RKO (cell line): ENCODE results near the gene NT5C3A.
"Not testable (repeated sequence)": the region's sequence is repeated elsewhere in the genome, so short reads cannot be mapped to it uniquely, and the experiment has no call there.

Source experiments
- DNase-seq: peaks from one replicate; pipeline ENCODE4 v3.0.0-alpha.2; 2016; ENCODE audit warnings: low spot score

The NT5C3A gene

GRCh38 chr7:33062023-33062781 is at the start of gene NT5C3A:
NT5C3A (minus strand) TSS chr7:33062776; CDS start chr7:33062705, 71 bp downstream.
- DNase-seq: peak; percentile 46

- DNase-seq: no peak
Measured at GRCh38 chr7:33111614-33112013, 49.0 kb upstream of the NT5C3A start.

GRCh38 chr7:33109758-33110238 is 47.2 kb upstream of the NT5C3A start:
- DNase-seq: peak; percentile 87

- peak; percentile 78 for DNase-seq
Measured at GRCh38 chr7:33109005-33109757, 46.6 kb upstream of the NT5C3A start, which contains the start of gene RP9. RP9 (minus strand) TSS chr7:33109404; CDS start chr7:33109372, 32 bp downstream.

- DNase-seq: peak; percentile 59
Measured at GRCh38 chr7:33108554-33109004, 46.0 kb upstream of the NT5C3A start.

GRCh38 chr7:33107136-33108066 is 44.8 kb upstream of the NT5C3A start:
- DNase-seq: peak; percentile 80

GRCh38 chr7:33101906-33102305 is 39.3 kb upstream of the NT5C3A start:
- no peak for DNase-seq

- no peak for DNase-seq
Measured at GRCh38 chr7:33100770-33101169, 38.2 kb upstream of the NT5C3A start.

GRCh38 chr7:33099154-33099940 is 36.8 kb upstream of the NT5C3A start:
- DNase-seq: no peak

- DNase-seq: not testable (repeated sequence)
Measured at GRCh38 chr7:33094745-33095275, 32.2 kb upstream of the NT5C3A start.

- no peak for DNase-seq
Measured at GRCh38 chr7:33093266-33093665, 30.7 kb upstream of the NT5C3A start.

GRCh38 chr7:33091641-33092191 is 29.1 kb upstream of the NT5C3A start:
- DNase-seq: no peak

GRCh38 chr7:33091111-33091531 is 28.5 kb upstream of the NT5C3A start:
- no peak for DNase-seq

- no peak for DNase-seq
Measured at GRCh38 chr7:33089142-33089541, 26.6 kb upstream of the NT5C3A start.

GRCh38 chr7:33087858-33088257 is 25.3 kb upstream of the NT5C3A start:
- DNase-seq: no peak

GRCh38 chr7:33087356-33087755 is 24.8 kb upstream of the NT5C3A start:
- DNase-seq: no peak

GRCh38 chr7:33079763-33080690 is 17.5 kb upstream of the NT5C3A start:
- no peak for DNase-seq

GRCh38 chr7:33079096-33079495 is 16.5 kb upstream of the NT5C3A start:
- no peak for DNase-seq

GRCh38 chr7:33076737-33077136 is 14.2 kb upstream of the NT5C3A start:
- DNase-seq: no peak
